ENCODE data around the gene CREB3L4. TPM values are rescaled to one million over a fixed set of nuclear protein-coding genes. Genes with fewer than 3 reads are reported as not detected.
A peak's percentile ranks its signal among the peaks of the same experiment; 100 is the strongest.

CREB3L4 gene
- total RNA-seq, 2 experiments from 2014 or later = 2.9 to 3.9 TPM

GRCh38 chr1:153922972-153923925, 44.5 kb upstream of the CREB3L4 start, which contains the start of gene GATAD2B:
GATAD2B (minus strand) TSS chr1:153922972; CDS start chr1:153828347, 94,625 bp downstream.
- Mint-ChIP-seq H3K4me3 (peak within 1 kb of the TSS; percentile 96), H3K27me3 (peaks cover 6% of the 10 kb centered on the region), H3K9me3 (no peaks in the 10 kb centered on the region), H3K4me1 (ENCODE audit: low read depth) (peaks cover 56% of the 10 kb centered on the region), H3K27ac (peak within 1 kb of the TSS; percentile 99), H3K36me3 (ENCODE audit: low read depth) (peaks cover 49% of the 10 kb centered on the region)
- peaks cover 48% of the 10 kb centered on the region for H3K4me1 ChIP-seq (ENCODE audit: insufficient read depth, low read length)
- CTCF ChIA-PET = interaction anchor here (0.6 to 3.3 kb wide), 7 partner anchors 9 to 67 kb away, joined by 3 to 26 read pairs (median 4); partner anchors contain the start of genes CREB3L4, DENND4B, JTB and RAB13
- ATAC-seq (ENCODE audit: poor library complexity) = peak; percentile 89
- TF ChIP-seq, protein P1, sequence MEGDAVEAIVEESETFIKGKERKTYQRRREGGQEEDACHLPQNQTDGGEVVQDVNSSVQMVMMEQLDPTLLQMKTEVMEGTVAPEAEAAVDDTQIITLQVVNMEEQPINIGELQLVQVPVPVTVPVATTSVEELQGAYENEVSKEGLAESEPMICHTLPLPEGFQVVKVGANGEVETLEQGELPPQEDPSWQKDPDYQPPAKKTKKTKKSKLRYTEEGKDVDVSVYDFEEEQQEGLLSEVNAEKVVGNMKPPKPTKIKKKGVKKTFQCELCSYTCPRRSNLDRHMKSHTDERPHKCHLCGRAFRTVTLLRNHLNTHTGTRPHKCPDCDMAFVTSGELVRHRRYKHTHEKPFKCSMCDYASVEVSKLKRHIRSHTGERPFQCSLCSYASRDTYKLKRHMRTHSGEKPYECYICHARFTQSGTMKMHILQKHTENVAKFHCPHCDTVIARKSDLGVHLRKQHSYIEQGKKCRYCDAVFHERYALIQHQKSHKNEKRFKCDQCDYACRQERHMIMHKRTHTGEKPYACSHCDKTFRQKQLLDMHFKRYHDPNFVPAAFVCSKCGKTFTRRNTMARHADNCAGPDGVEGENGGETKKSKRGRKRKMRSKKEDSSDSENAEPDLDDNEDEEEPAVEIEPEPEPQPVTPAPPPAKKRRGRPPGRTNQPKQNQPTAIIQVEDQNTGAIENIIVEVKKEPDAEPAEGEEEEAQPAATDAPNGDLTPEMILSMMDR (IDR thresholded peaks at IDR 0.05) = no peak
- intact Hi-C loops (cut with DNase I, micrococcal nuclease) = loop anchor here (1.0 to 10.0 kb wide), 8 partner anchors 22 to 302 kb away; partner anchors contain the start of genes CRTC2 (in 2 of the 2), ILF2 (in 1 of the 2), JTB (in 1 of the 2) and NPR1 (in 1 of the 2)
- H3K27ac ChIP-seq (ENCODE audit: low read depth in 1 of 2, low read length in 2 of 2) = peak within 1 kb of the TSS; percentile 95
- peak; percentile 97 to 100 (median 98) for DNase-seq
- H3K36me3 ChIP-seq (ENCODE audit: insufficient read depth, low read length) = peaks cover 8% of the 10 kb centered on the region
- POLR2A ChIA-PET = interaction anchor here (0.6 to 5.2 kb wide), 25 partner anchors 11 to 349 kb away, joined by 3 to 143 read pairs (median 5); partner anchors contain the start of genes CHTOP, CREB3L4, CRTC2 and DENND4B
- no peaks in the 10 kb centered on the region for H3K27me3 ChIP-seq (ENCODE audit: control insufficient read depth in 1 of 2, insufficient read depth in 2 of 2, low read length in 2 of 2)
- peak within 1 kb of the TSS; percentile 91 for H3K4me3 ChIP-seq (ENCODE audit: low read length)
- H3K9me3 ChIP-seq (ENCODE audit: control insufficient read depth in 1 of 2, insufficient read depth in 1 of 2, low read length in 2 of 2) = no peaks in the 10 kb centered on the region

DNA sequence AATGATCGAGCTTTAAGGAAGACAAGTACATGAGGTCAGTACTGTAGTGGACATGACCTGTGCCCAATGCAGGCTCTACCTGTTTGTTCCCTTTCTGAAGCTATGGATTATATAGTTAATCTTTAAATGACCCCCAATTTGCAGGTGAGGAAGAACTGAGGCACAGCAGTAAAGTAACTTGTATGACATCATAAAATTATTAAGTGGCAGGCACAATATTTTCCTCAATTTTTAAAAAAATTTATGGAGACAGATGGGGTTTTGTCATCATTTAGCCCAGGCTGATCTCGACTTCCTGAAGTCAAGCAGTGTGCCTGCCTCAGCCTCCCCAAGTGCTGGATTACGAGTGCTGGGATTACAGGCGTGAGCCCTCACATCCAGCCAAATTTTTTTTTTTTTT, 41.3 kb upstream of the CREB3L4 start:
- peaks cover 6% of the 10 kb centered on the region for H3K27me3 Mint-ChIP-seq
- ATAC-seq (ENCODE audit: poor library complexity) = no peak
- no peak overlapping the region for H3K4me3 ChIP-seq (ENCODE audit: low read length)
- intact Hi-C loops (cut with DNase I, micrococcal nuclease) = loop anchor here in 1 of 2 experiments (10.0 kb wide), 2 partner anchors 252 to 298 kb away; partner anchors contain the start of genes ILF2, NPR1 and UBAP2L
- no peaks in the 10 kb centered on the region for H3K27me3 ChIP-seq (ENCODE audit: control insufficient read depth in 1 of 2, insufficient read depth in 2 of 2, low read length in 2 of 2)
- no peaks in the 10 kb centered on the region for H3K9me3 Mint-ChIP-seq
- POLR2A ChIA-PET = interaction anchor here (0.7 to 1.6 kb wide), 3 partner anchors 19 to 51 kb away, joined by 3 to 4 read pairs (median 3); partner anchors contain the start of genes CRTC2 and JTB
- H3K9me3 ChIP-seq (ENCODE audit: control insufficient read depth in 1 of 2, insufficient read depth in 1 of 2, low read length in 2 of 2) = no peaks in the 10 kb centered on the region
- DNase-seq = no peak
- peaks cover 33% of the 10 kb centered on the region for H3K4me1 Mint-ChIP-seq (ENCODE audit: low read depth)
- peaks cover 21% of the 10 kb centered on the region for H3K36me3 ChIP-seq (ENCODE audit: insufficient read depth, low read length)
- H3K4me1 ChIP-seq (ENCODE audit: insufficient read depth, low read length) = peaks cover 21% of the 10 kb centered on the region
- CTCF ChIA-PET = no interaction called here
- TF ChIP-seq, protein P1 (IDR thresholded peaks at IDR 0.05) = no peak
- peaks cover 31% of the 10 kb centered on the region for H3K36me3 Mint-ChIP-seq (ENCODE audit: low read depth)
- H3K4me3 Mint-ChIP-seq = no peak overlapping the region
- H3K27ac ChIP-seq (ENCODE audit: low read depth in 1 of 2, low read length in 2 of 2) = no peak overlapping the region
- H3K27ac Mint-ChIP-seq = no peak overlapping the region

GRCh38 chr1:153928245-153928644, 39.5 kb upstream of the CREB3L4 start:
- H3K4me1 Mint-ChIP-seq (ENCODE audit: low read depth) = peaks cover 18% of the 10 kb centered on the region
- Histone ChIP-seq H3K27me3 (ENCODE audit: control insufficient read depth in 1 of 2, insufficient read depth in 2 of 2, low read length in 2 of 2) (no peaks in the 10 kb centered on the region), H3K36me3 (ENCODE audit: insufficient read depth, low read length) (peaks cover 36% of the 10 kb centered on the region), H3K27ac (ENCODE audit: low read depth in 1 of 2, low read length in 2 of 2) (no peak overlapping the region), H3K4me3 (ENCODE audit: low read length) (no peak overlapping the region), H3K9me3 (ENCODE audit: control insufficient read depth in 1 of 2, insufficient read depth in 1 of 2, low read length in 2 of 2) (no peaks in the 10 kb centered on the region), H3K4me1 (ENCODE audit: insufficient read depth, low read length) (peaks cover 13% of the 10 kb centered on the region)
- H3K36me3 Mint-ChIP-seq (ENCODE audit: low read depth) = peaks cover 29% of the 10 kb centered on the region
- H3K27me3 Mint-ChIP-seq = peaks cover under 1% of the 10 kb centered on the region
- POLR2A ChIA-PET = interaction anchor here (1.0 to 2.3 kb wide), 4 partner anchors 17 to 130 kb away, joined by 3 to 12 read pairs (median 4); partner anchors contain the start of genes CRTC2, DENND4B and JTB
- CTCF ChIA-PET = no interaction called here
- H3K27ac Mint-ChIP-seq = peak overlapping the region; percentile 54
- ATAC-seq (ENCODE audit: poor library complexity) (no peak), DNase-seq (no peak)
- intact Hi-C loops (cut with DNase I, micrococcal nuclease) = loop anchor here in 1 of 2 experiments (10.0 kb wide), 2 partner anchors 253 to 297 kb away; partner anchors contain the start of genes ILF2, NPR1 and UBAP2L
- no peaks in the 10 kb centered on the region for H3K9me3 Mint-ChIP-seq
- peak overlapping the region; percentile 20 for H3K4me3 Mint-ChIP-seq
- TF ChIP-seq, protein P1 (IDR thresholded peaks at IDR 0.05) = no peak

Data from CD4-positive, alpha-beta T cell (primary cell).